IMR-90 (cell line): ENCODE results near the gene SLC4A8. TPM values are rescaled to one million over a fixed set of nuclear protein-coding genes. Genes with fewer than 3 reads are reported as not detected.

Experiments
- ATAC-seq: fragments of 200-7000 bp; cut with Tn5 transposase; 2 replicates; pipeline ENCODE4 v1.9.1; 2020; ENCODE audit warnings: low read depth, mild to moderate bottlenecking, moderate library complexity
- BruUV-seq: library from RNA; stranded (reverse); fragments of 400-500 nt; replicated peaks from 2 replicates; lab custom pipeline; 2021; lab: Mats Ljungman, UMichigan
- CTCF ChIA-PET: fragments of 300-600 bp; formaldehyde crosslinking; extraction: SDS; loops from one replicate; lab custom pipeline; 2021; ENCODE audit warnings: antibody characterized with exemption; lab: Yijun Ruan, JAX
- POLR2A ChIA-PET: fragments of 300-600 bp; sonication (Branson Sonifier 250); formaldehyde crosslinking; loops from one replicate; lab custom pipeline; 2022; ENCODE audit warnings: antibody characterized with exemption; ENCODE audit not compliant: unreplicated experiment; lab: Charles Lee
- DNase-seq: peaks from one replicate; pipeline ENCODE4 v3.0.0; 2013
- H2AFZ ChIP-seq: replicated peaks from 2 replicates; pipeline ENCODE3; 2013; ENCODE audit warnings: low read length, mild to moderate bottlenecking; ENCODE audit not compliant: poor library complexity
- H2AK5ac ChIP-seq: 2 replicates; pipeline ENCODE4 v1.6.1; 2013; ENCODE audit warnings: low read depth, low read length, inconsistent platforms
- H2AK9ac ChIP-seq: replicated peaks from 2 replicates; pipeline ENCODE3; 2013; ENCODE audit warnings: mild to moderate bottlenecking, low read depth, low read length, moderate library complexity; ENCODE audit not compliant: poor library complexity
- H2BK120ac ChIP-seq: 2 replicates; pipeline ENCODE4 v1.6.1; 2013; ENCODE audit warnings: low read depth, low read length, inconsistent platforms
- H2BK15ac ChIP-seq: 3 replicates; pipeline ENCODE4 v1.6.1; 2013; ENCODE audit warnings: low read depth, low read length, inconsistent platforms
- H2BK20ac ChIP-seq: 2 replicates; pipeline ENCODE4 v1.6.1; 2013; ENCODE audit warnings: low read depth, mild to moderate bottlenecking, inconsistent platforms, low read length, moderate library complexity
- H2BK5ac ChIP-seq: 2 replicates; pipeline ENCODE4 v1.6.1; 2013; ENCODE audit warnings: mild to moderate bottlenecking, low read depth, low read length, inconsistent platforms; ENCODE audit not compliant: poor library complexity, severe bottlenecking
- H3K14ac ChIP-seq: replicated peaks from 2 replicates; pipeline ENCODE4 v1.6.1; 2013; ENCODE audit warnings: low read depth, low read length, inconsistent platforms
- H3K18ac ChIP-seq: 2 replicates; pipeline ENCODE4 v1.6.1; 2013; ENCODE audit warnings: low read depth, low read length, control low read depth
- H3K23ac ChIP-seq: 2 replicates; pipeline ENCODE4 v1.6.1; 2013; ENCODE audit warnings: low read depth, low read length, inconsistent platforms
- H3K27ac ChIP-seq: 2 replicates; pipeline ENCODE4 v1.5.1; 2013; ENCODE audit warnings: mild to moderate bottlenecking, control low read depth, low read length; ENCODE audit not compliant: insufficient read depth
- H3K27me3 ChIP-seq: 2 replicates; pipeline ENCODE4 v1.6.1; 2013; ENCODE audit warnings: low read length; ENCODE audit not compliant: control insufficient read depth, insufficient read depth
- H3K36me3 ChIP-seq: 2 replicates; pipeline ENCODE4 v1.6.1; 2013; ENCODE audit warnings: low read length, mixed read lengths; ENCODE audit not compliant: control insufficient read depth, insufficient read depth
- H3K4ac ChIP-seq: 2 replicates; pipeline ENCODE4 v1.6.1; 2013; ENCODE audit warnings: low read depth, low read length, inconsistent platforms
- H3K4me1 ChIP-seq: 2 replicates; pipeline ENCODE4 v1.6.1; 2013; ENCODE audit warnings: low read length, mixed read lengths; ENCODE audit not compliant: control insufficient read depth, insufficient read depth
- H3K4me2 ChIP-seq: 2 replicates; pipeline ENCODE4 v1.6.1; 2013; ENCODE audit warnings: low read depth, mild to moderate bottlenecking, control low read depth, low read length, moderate library complexity
- H3K4me3 ChIP-seq: 2 replicates; pipeline ENCODE4 v1.5.1; 2013; ENCODE audit warnings: low read depth, mild to moderate bottlenecking, control low read depth, low read length, moderate library complexity; ENCODE audit not compliant: insufficient read depth
- H3K56ac ChIP-seq: 2 replicates; pipeline ENCODE4 v1.6.1; 2013; ENCODE audit warnings: low read length, inconsistent platforms; ENCODE audit not compliant: insufficient read depth; ENCODE audit errors: extremely low read depth
- H3K79me1 ChIP-seq, 2 experiments: 2 replicates each; pipeline ENCODE4 v1.6.1; 2013; ENCODE audit warnings: low read length in 2 of 2, inconsistent platforms in 1 of 2, low read depth in 1 of 2
- H3K9ac ChIP-seq: 2 replicates; pipeline ENCODE4 v1.6.1; 2013; ENCODE audit warnings: low read depth, low read length, control low read depth
- H3K9me1 ChIP-seq: 2 replicates; pipeline ENCODE4 v1.6.1; 2013; ENCODE audit warnings: low read length, inconsistent platforms; ENCODE audit not compliant: insufficient read depth
- H3K9me3 ChIP-seq: 2 replicates; pipeline ENCODE4 v1.6.1; 2013; ENCODE audit warnings: low read length; ENCODE audit not compliant: control insufficient read depth, insufficient read depth
- H4K20me1 ChIP-seq: 2 replicates; pipeline ENCODE4 v1.6.1; 2013; ENCODE audit warnings: low read length, inconsistent platforms; ENCODE audit not compliant: insufficient read depth
- H4K5ac ChIP-seq: 2 replicates; pipeline ENCODE4 v1.6.1; 2013; ENCODE audit warnings: mild to moderate bottlenecking, low read depth, low read length, control low read depth
- H4K8ac ChIP-seq, 2 experiments: 2 replicates each; pipeline ENCODE4 v1.6.1; 2013; ENCODE audit warnings: low read depth in 2 of 2, low read length in 2 of 2, control low read depth in 1 of 2, inconsistent platforms in 1 of 2
- H4K91ac ChIP-seq: 2 replicates; pipeline ENCODE4 v1.6.1; 2013; ENCODE audit warnings: low read depth, low read length, inconsistent platforms; ENCODE audit not compliant: insufficient read depth
- BHLHE40 ChIP-seq: fragments of 150-350 bp; IDR thresholded peaks from 2 replicates; pipeline ENCODE4 v1.6.1; 2016; ENCODE audit warnings: mild to moderate bottlenecking, low read depth, low read length
- CEBPB ChIP-seq: IDR thresholded peaks from 2 replicates; pipeline ENCODE4 v1.6.1; 2012; ENCODE audit warnings: low read depth, low read length, improper control_type of control experiment
- CHD1 ChIP-seq: IDR thresholded peaks from 2 replicates; pipeline ENCODE4 v1.6.1; 2012; ENCODE audit warnings: low read depth, low read length, improper control_type of control experiment
- CTCF ChIP-seq: conservative IDR thresholded peaks from 2 replicates; pipeline ENCODE4 v1.5.1; 2012; ENCODE audit warnings: mild to moderate bottlenecking, low read depth, low read length, improper control_type of control experiment
- ELK1 ChIP-seq: fragments of 150-350 bp; IDR thresholded peaks from 2 replicates; pipeline ENCODE4 v1.6.1; 2016; ENCODE audit warnings: low read depth, mild to moderate bottlenecking, low read length, moderate library complexity, borderline replicate concordance
- MAFK ChIP-seq: IDR thresholded peaks from 2 replicates; pipeline ENCODE4 v1.6.1; 2012; ENCODE audit warnings: low read depth, low read length, improper control_type of control experiment
- MAZ ChIP-seq: IDR thresholded peaks from 2 replicates; pipeline ENCODE4 v1.6.1; 2012; ENCODE audit warnings: low read depth, mild to moderate bottlenecking, low read length, improper control_type of control experiment, moderate library complexity, borderline replicate concordance
- MXI1 ChIP-seq: IDR thresholded peaks from 2 replicates; pipeline ENCODE4 v1.6.1; 2012; ENCODE audit warnings: low read depth, mild to moderate bottlenecking, low read length, moderate library complexity, borderline replicate concordance
- NFE2L2 ChIP-seq: fragments of 150-350 bp; IDR thresholded peaks from 2 replicates; pipeline ENCODE4 v1.6.1; 2016; ENCODE audit warnings: low read depth, mild to moderate bottlenecking, low read length
- POLR2A ChIP-seq: IDR thresholded peaks from 2 replicates; pipeline ENCODE4 v1.6.1; 2012; ENCODE audit warnings: mild to moderate bottlenecking, low read depth, low read length
- RAD21 ChIP-seq: IDR thresholded peaks from 2 replicates; pipeline ENCODE4 v1.6.1; 2012; ENCODE audit warnings: low read length, improper control_type of control experiment
- RCOR1 ChIP-seq: IDR thresholded peaks from 2 replicates; pipeline ENCODE4 v1.6.1; 2012; ENCODE audit warnings: mild to moderate bottlenecking, low read length, improper control_type of control experiment; ENCODE audit not compliant: insufficient replicate concordance
- RFX5 ChIP-seq: IDR thresholded peaks from 2 replicates; pipeline ENCODE4 v1.8.0; 2012; ENCODE audit warnings: low read depth, mild to moderate bottlenecking, low read length, moderate library complexity
- SMC3 ChIP-seq: fragments of 150-350 bp; IDR thresholded peaks from 2 replicates; pipeline ENCODE4 v1.6.1; 2016; ENCODE audit warnings: low read depth, mild to moderate bottlenecking, antibody characterized with exemption, low read length, moderate library complexity
- USF2 ChIP-seq: fragments of 150-350 bp; IDR thresholded peaks from 2 replicates; pipeline ENCODE4 v1.6.1; 2017; ENCODE audit warnings: mild to moderate bottlenecking, antibody characterized with exemption, low read length, low read depth
- WGBS, 2 experiments: methylation state at CpG; one replicate each; pipeline versions ENCODE4 v1.1.5 to v1.1.7; 2013; ENCODE audit warnings: missing lambda C conversion rate in 2 of 2; ENCODE audit not compliant: insufficient read length in 1 of 2; ENCODE audit errors: extremely low coverage in 2 of 2; 5-methylcytosine and 5-hydroxymethylcytosine counted together
- dilution Hi-C: fragments of 300-500 bp; cut with HindIII; formaldehyde crosslinking; loops from one replicate; pipeline ENCODE4 v1.14.3; 2018; ENCODE audit warnings: low sequenced_read_pairs; ENCODE audit not compliant: unreplicated experiment
- in situ Hi-C: fragments of 300-500 bp; cut with MboI; formaldehyde crosslinking; loops from 3 replicates; pipeline ENCODE4 v1.14.3; 2019; ENCODE audit warnings: low sequenced_read_pairs, inconsistent platforms, mixed read lengths
- intact Hi-C: fragments of 100-400 bp; cut with micrococcal nuclease; formaldehyde crosslinking; loops from 2 replicates; pipeline ENCODE4 v1.10.0; 2022
- polyA plus RNA-seq, 3 experiments: library from polyadenylated mRNA; depleted of rRNA; stranded (reverse); fragments of >200 nt; gene quantifications; 2 replicates each; pipeline ENCODE4 v1.2.3, GENCODE V29; 2012; ENCODE audit warnings: low replicate concordance in 1 of 3
- total RNA-seq: library from RNA; depleted of rRNA; stranded (reverse); fragments of >200 nt; gene quantifications from 2 replicates; pipeline ENCODE4 v1.2.3, GENCODE V29; 2012

Gene SLC4A8
- total and polyA plus RNA-seq, 2 of the 4 experiments (the other 2 are of a cell fraction), result 3.1 to 5.2 TPM

GRCh38 chr12:51450333-51450732, 25.7 kb downstream of the SLC4A8 start:
- DNase-seq, result no peak
- Histone ChIP-seq H4K20me1 (no peaks in the 10 kb centered on the region), H3K4me3 (no peak overlapping the region), H3K18ac (no peak overlapping the region), H3K56ac (no peak overlapping the region), H2BK15ac (no peak overlapping the region), H3K9ac (no peak overlapping the region), H3K23ac (no peak overlapping the region), H2AK9ac (no peak overlapping the region), H4K8ac (no peak overlapping the region), H3K27me3 (no peaks in the 10 kb centered on the region), H2AFZ (no peak overlapping the region), H3K9me1 (peaks cover 3% of the 10 kb centered on the region; the same call in 1 of the 2 replicates), H4K91ac (no peak overlapping the region), H3K9me3 (no peaks in the 10 kb centered on the region), H2BK5ac (no peak overlapping the region), H2BK120ac (no peak overlapping the region), H3K4me1 (0 out of 2 replicates have a peak, but pooled peaks cover 1% of the 10 kb centered on the region), H3K79me1 (no peaks in the 10 kb centered on the region), H2BK20ac (no peak overlapping the region), H3K36me3 (no peaks in the 10 kb centered on the region), H3K27ac (no peak overlapping the region), H3K4me2 (no peak overlapping the region), H3K4ac (no peak overlapping the region), H2AK5ac (no peak overlapping the region), H3K14ac (no peak overlapping the region), H4K5ac (no peak overlapping the region)
- no peak for ATAC-seq
- WGBS, 2 experiments, result 50% methylated on average over 1 of the region's 1 CpG; no CpG with 5 or more reads in 1 of the 2 experiments
- BruUV-seq, result no TSS peak
- dilution Hi-C loops (no loop called here), intact Hi-C loops (no loop called here), in situ Hi-C loops (no loop called here)
- CTCF ChIA-PET, result no interaction called here
- POLR2A ChIA-PET, result interaction anchor here (0.9 kb wide), 1 partner anchor 9 kb away, joined by 3 read pairs; no protein-coding TSS in a partner anchor
- TF ChIP-seq MAFK (no peak), NFE2L2 (no peak), CEBPB (no peak), RFX5 (no peak), RCOR1 (no peak), BHLHE40 (no peak), MAZ (no peak), ELK1 (no peak), SMC3 (no peak), MXI1 (no peak), CHD1 (no peak), CTCF (no peak), RAD21 (no peak), POLR2A (no peak), USF2 (no peak)
